ENCODE measurements around the gene EXD3. TPM values are rescaled to one million over a fixed set of nuclear protein-coding genes. Genes with fewer than 3 reads are reported as not detected.

Gene EXD3
- total and polyA plus RNA-seq, 9 of the 15 experiments (the other 6 are each of a cell fraction or from before 2014, with no cell fraction given), result 0.29 to 12.5 (median 3.9) TPM

GRCh38 chr9:137297966-137298365 lies 125.0 kb downstream of the EXD3 start:
- 72% methylated on average over 7 of the region's 7 CpGs for WGBS (ENCODE audit: insufficient coverage, low coverage, missing lambda C conversion rate)
- DNase-seq (ENCODE audit: extremely low read depth in 1 of 4, low spot score in 3 of 4), result no peak
- no peak for ATAC-seq
- no peaks in the 10 kb centered on the region for H3K9me1 ChIP-seq (ENCODE audit: control insufficient read depth, insufficient read depth, low read length)
- H4K20me1 ChIP-seq (replicated peaks; ENCODE audit: control insufficient read depth, insufficient read depth, low read length), result peaks cover 10% of the 10 kb centered on the region
- no peak overlapping the region for H2AFZ ChIP-seq (ENCODE audit: low read depth, low read length)
- H3K9ac ChIP-seq (ENCODE audit: insufficient read depth in 1 of 2, low read depth in 2 of 2, low read length in 2 of 2), result no peak overlapping the region
- peaks cover 28% of the 10 kb centered on the region for H3K79me2 ChIP-seq (ENCODE audit: control insufficient read depth, insufficient read depth, low read length)
- peaks cover 25 to 71% of the 10 kb centered on the region in 2 experiments for H3K4me1 ChIP-seq (replicated peaks in 1 of 2; ENCODE audit: control insufficient read depth in 2 of 2, insufficient read depth in 2 of 2, low read length in 2 of 2)
- BruUV-seq (replicated peaks), result no TSS peak
- TF ChIP-seq ZBTB11 (CRISPR knock-in tag; IDR thresholded peaks at IDR 0.05) (0 out of 6 replicates have a peak, but pooled peaks of 1 of the 3 experiments have one; percentile 33), MBD1 (CRISPR knock-in tag; IDR thresholded peaks at IDR 0.05) (no peak), POLR2G (IDR thresholded peaks at IDR 0.05; ENCODE audit: low read depth, low read length) (peak; percentile 43; the same call in 1 of the 2 replicates)
- no peaks in the 10 kb centered on the region for H3K27me3 ChIP-seq (ENCODE audit: control insufficient read depth in 2 of 2, insufficient read depth in 2 of 2, low read length in 2 of 2)
- no peak overlapping the region for H3K27ac ChIP-seq (ENCODE audit: extremely low read depth, low read depth, low read length)
- CTCF ChIA-PET (ENCODE audit: low intra/inter-chr PET ratio), result no interaction called here
- H3K4me3 ChIP-seq, result no peak overlapping the region
- no peak overlapping the region for H3K4me2 ChIP-seq (ENCODE audit: insufficient read depth, low read length)
- H3K9me3 ChIP-seq (replicated peaks; ENCODE audit: control insufficient read depth, insufficient read depth, low read depth, low read length), result 0 out of 2 replicates have a peak, but pooled peaks cover 1% of the 10 kb centered on the region
- POLR2A ChIA-PET, result interaction anchor here (0.6 to 2.3 kb wide), 6 partner anchors 10 to 301 kb away, joined by 3 to 12 read pairs (median 4); partner anchors contain the start of genes TOR4A and TUBB4B
- intact Hi-C loops (cut with micrococcal nuclease), result no loop called here
- H3K36me3 ChIP-seq (ENCODE audit: control insufficient read depth, insufficient read depth, low read length), result peaks cover 8% of the 10 kb centered on the region; the same call in 1 of the 3 replicates
- no peak for FAIRE-seq
- in situ Hi-C loops (cut with MboI), result no loop called here
